Panc1 (cell line): ENCODE measurements around the gene CRYGN. TPM values are rescaled to one million over a fixed set of nuclear protein-coding genes. Genes with fewer than 3 reads are reported as not detected.

ENCODE experiments used
- ATAC-seq: fragments of 200-7000 bp; cut with Tn5 transposase; 2 replicates; pipeline ENCODE4 v1.9.1; 2020; ENCODE audit warnings: mild to moderate bottlenecking, moderate library complexity
- BruUV-seq: library from RNA; stranded (reverse); fragments of 400-500 nt; replicated peaks from 2 replicates; lab custom pipeline; 2021; lab: Mats Ljungman, UMichigan
- CTCF ChIA-PET: fragments of 300-600 bp; sonication (Branson Sonifier 250); formaldehyde crosslinking; loops from one replicate; lab custom pipeline; 2022; ENCODE audit warnings: antibody characterized with exemption; lab: Charles Lee
- POLR2A ChIA-PET: fragments of 300-600 bp; sonication (Branson Sonifier 250); formaldehyde crosslinking; loops from one replicate; lab custom pipeline; 2022; ENCODE audit warnings: antibody characterized with exemption; lab: Charles Lee
- DNase-seq: peaks from one replicate; pipeline ENCODE4 v3.0.0-alpha.2; 2010; ENCODE audit warnings: low read depth, low spot score
- H3K27ac ChIP-seq: 2 replicates; pipeline ENCODE4 v1.5.1; 2011; ENCODE audit warnings: mild to moderate bottlenecking, low read length, inconsistent platforms
- H3K27me3 ChIP-seq: fragments of 200-500 bp; sonication (Bioruptor generic); 2 replicates; pipeline ENCODE4 v1.6.0; 2014; ENCODE audit warnings: low read length, inconsistent platforms; ENCODE audit not compliant: control insufficient read depth, insufficient read depth
- H3K36me3 ChIP-seq: fragments of 200-500 bp; sonication (Bioruptor generic); 2 replicates; pipeline ENCODE4 v1.5.1; 2014; ENCODE audit warnings: inconsistent platforms, mild to moderate bottlenecking, low read length, moderate library complexity; ENCODE audit not compliant: control insufficient read depth, insufficient read depth
- H3K4me1 ChIP-seq: 2 replicates; pipeline ENCODE4 v1.5.1; 2011; ENCODE audit warnings: inconsistent platforms, mild to moderate bottlenecking, low read length, moderate library complexity; ENCODE audit not compliant: control insufficient read depth, insufficient read depth
- H3K4me3 ChIP-seq, 2 experiments: 2 replicates each; pipeline ENCODE4 v1.5.1; 2011 to 2012; ENCODE audit warnings: low read depth in 2 of 2, low read length in 2 of 2, mild to moderate bottlenecking in 2 of 2, inconsistent platforms in 1 of 2, moderate library complexity in 1 of 2
- H3K9me3 ChIP-seq: fragments of 200-500 bp; sonication (Bioruptor generic); 2 replicates; pipeline ENCODE4 v1.5.1; 2014; ENCODE audit warnings: low read depth, mild to moderate bottlenecking, inconsistent platforms, low read length, moderate library complexity; ENCODE audit not compliant: control insufficient read depth, insufficient read depth
- CTCF ChIP-seq: fragments of 450-650 bp; IDR thresholded peaks from 2 replicates; pipeline ENCODE4 v1.5.1; 2017; ENCODE audit warnings: mild to moderate bottlenecking
- POLR2AphosphoS5 ChIP-seq: IDR thresholded peaks from 2 replicates; pipeline ENCODE4 v1.6.1; 2012; ENCODE audit warnings: mild to moderate bottlenecking, low read depth, low read length, moderate library complexity
- REST ChIP-seq, 2 experiments: IDR thresholded peaks; 2 replicates each; pipeline ENCODE4 v1.6.1; 2011 to 2012; ENCODE audit warnings: low read depth in 2 of 2, control low read depth in 1 of 2, low read length in 1 of 2, mild to moderate bottlenecking in 1 of 2, moderate library complexity in 1 of 2; ENCODE audit not compliant: insufficient read depth in 1 of 2
- SIN3A ChIP-seq: IDR thresholded peaks from 2 replicates; pipeline ENCODE4 v1.6.1; 2012; ENCODE audit warnings: low read depth, mild to moderate bottlenecking, low read length, moderate library complexity, borderline replicate concordance; ENCODE audit not compliant: insufficient read depth
- TCF7L2 ChIP-seq: IDR thresholded peaks from 2 replicates; pipeline ENCODE4 v1.6.1; 2011; ENCODE audit warnings: mild to moderate bottlenecking, low read depth, low read length, inconsistent platforms
- in situ Hi-C: cut with HindIII; loops from 2 replicates; pipeline ENCODE4 v1.10.0; 2016; ENCODE audit warnings: low sequenced_read_pairs, low pct_unique_long_range_greater_than_20kb
- intact Hi-C: fragments of 100-400 bp; cut with micrococcal nuclease; formaldehyde crosslinking; loops from one replicate; pipeline ENCODE4 v1.10.0; 2022; ENCODE audit not compliant: unreplicated experiment
- total RNA-seq: library from RNA; stranded (reverse); gene quantifications from one replicate; pipeline ENCODE4 v1.2.1, GENCODE V29; 2021; ENCODE audit not compliant: unreplicated experiment

CRYGN gene
- total RNA-seq, 1 experiment from 2014 or later: 0.74 TPM

- CTCF ChIA-PET: no interaction called here
- intact Hi-C loops: no loop called here
- BruUV-seq: no TSS peak
Observed at GRCh38 chr7:151469281-151469680, 29.3 kb upstream of the CRYGN start.

GRCh38 chr7:151468217-151469018 is 28.5 kb upstream of the CRYGN start:
- TF ChIP-seq REST (IDR thresholded peaks at IDR 0.05; ENCODE audit: insufficient read depth in 1 of 2, low read depth in 2 of 2, low read length in 1 of 2) (no peak), TCF7L2 (no peak), SIN3A (no peak), POLR2AphosphoS5 (no peak), CTCF (no peak)
- Histone ChIP-seq H3K27me3 (no peaks in the 10 kb centered on the region), H3K4me3 (no peak overlapping the region), H3K4me1 (peaks cover 22% of the 10 kb centered on the region), H3K36me3 (peaks cover 40% of the 10 kb centered on the region), H3K9me3 (no peaks in the 10 kb centered on the region), H3K27ac (peak overlapping the region; percentile 78)
- ATAC-seq: no peak
- CTCF ChIA-PET: no interaction called here
- BruUV-seq: TSS peak; percentile 8
- POLR2A ChIA-PET: no interaction called here
- intact Hi-C loops (no loop called here), in situ Hi-C loops (no loop called here)
- DNase-seq: no peak

More at GRCh38 chr7:151469281-151469680, 29.3 kb upstream of the CRYGN start:
- ATAC-seq (no peak), DNase-seq (no peak)
- Histone ChIP-seq H3K36me3 (peaks cover 40% of the 10 kb centered on the region), H3K4me1 (peaks cover 16% of the 10 kb centered on the region), H3K27me3 (no peaks in the 10 kb centered on the region), H3K4me3 (no peak overlapping the region), H3K27ac (peak overlapping the region; percentile 78; the same call in 1 of the 2 replicates), H3K9me3 (no peaks in the 10 kb centered on the region)
- TF ChIP-seq CTCF: no peak
- no peak for TF ChIP-seq SIN3A
- no peak for TF ChIP-seq POLR2AphosphoS5
- no peak for TF ChIP-seq REST (IDR thresholded peaks at IDR 0.05; ENCODE audit: insufficient read depth in 1 of 2, low read depth in 2 of 2, low read length in 1 of 2)
- POLR2A ChIA-PET: no interaction called here
- in situ Hi-C loops: no loop called here
